IMR-90 (cell line): ENCODE results near the gene RGS9BP. TPM values are rescaled to one million over a fixed set of nuclear protein-coding genes. Genes with fewer than 3 reads are reported as not detected.
"Not testable (repeated sequence)": the region's sequence is repeated elsewhere in the genome, so short reads cannot be mapped to it uniquely, and the experiment has no call there.

Experiments used
- ATAC-seq: fragments of 200-7000 bp; cut with Tn5 transposase; 2 replicates; pipeline ENCODE4 v1.9.1; 2020; ENCODE audit warnings: low read depth, mild to moderate bottlenecking, moderate library complexity
- BruUV-seq: library from RNA; stranded (reverse); fragments of 400-500 nt; replicated peaks from 2 replicates; lab custom pipeline; 2021; lab: Mats Ljungman, UMichigan
- CTCF ChIA-PET: fragments of 300-600 bp; formaldehyde crosslinking; extraction: SDS; loops from one replicate; lab custom pipeline; 2021; ENCODE audit warnings: antibody characterized with exemption; lab: Yijun Ruan, JAX
- POLR2A ChIA-PET: fragments of 300-600 bp; sonication (Branson Sonifier 250); formaldehyde crosslinking; loops from one replicate; lab custom pipeline; 2022; ENCODE audit warnings: antibody characterized with exemption; ENCODE audit not compliant: unreplicated experiment; lab: Charles Lee
- DNase-seq: peaks from one replicate; pipeline ENCODE4 v3.0.0; 2013
- H2AFZ ChIP-seq: replicated peaks from 2 replicates; pipeline ENCODE3; 2013; ENCODE audit warnings: low read length, mild to moderate bottlenecking; ENCODE audit not compliant: poor library complexity
- H2AK5ac ChIP-seq: 2 replicates; pipeline ENCODE4 v1.6.1; 2013; ENCODE audit warnings: low read depth, low read length, inconsistent platforms
- H2AK9ac ChIP-seq: replicated peaks from 2 replicates; pipeline ENCODE3; 2013; ENCODE audit warnings: mild to moderate bottlenecking, low read depth, low read length, moderate library complexity; ENCODE audit not compliant: poor library complexity
- H2BK120ac ChIP-seq: 2 replicates; pipeline ENCODE4 v1.6.1; 2013; ENCODE audit warnings: low read depth, low read length, inconsistent platforms
- H2BK15ac ChIP-seq: 3 replicates; pipeline ENCODE4 v1.6.1; 2013; ENCODE audit warnings: low read depth, low read length, inconsistent platforms
- H2BK20ac ChIP-seq: 2 replicates; pipeline ENCODE4 v1.6.1; 2013; ENCODE audit warnings: low read depth, mild to moderate bottlenecking, inconsistent platforms, low read length, moderate library complexity
- H2BK5ac ChIP-seq: 2 replicates; pipeline ENCODE4 v1.6.1; 2013; ENCODE audit warnings: mild to moderate bottlenecking, low read depth, low read length, inconsistent platforms; ENCODE audit not compliant: poor library complexity, severe bottlenecking
- H3K14ac ChIP-seq: replicated peaks from 2 replicates; pipeline ENCODE4 v1.6.1; 2013; ENCODE audit warnings: low read depth, low read length, inconsistent platforms
- H3K18ac ChIP-seq: 2 replicates; pipeline ENCODE4 v1.6.1; 2013; ENCODE audit warnings: low read depth, low read length, control low read depth
- H3K23ac ChIP-seq: 2 replicates; pipeline ENCODE4 v1.6.1; 2013; ENCODE audit warnings: low read depth, low read length, inconsistent platforms
- H3K27ac ChIP-seq: 2 replicates; pipeline ENCODE4 v1.5.1; 2013; ENCODE audit warnings: mild to moderate bottlenecking, control low read depth, low read length; ENCODE audit not compliant: insufficient read depth
- H3K27me3 ChIP-seq: 2 replicates; pipeline ENCODE4 v1.6.1; 2013; ENCODE audit warnings: low read length; ENCODE audit not compliant: control insufficient read depth, insufficient read depth
- H3K36me3 ChIP-seq: 2 replicates; pipeline ENCODE4 v1.6.1; 2013; ENCODE audit warnings: low read length, mixed read lengths; ENCODE audit not compliant: control insufficient read depth, insufficient read depth
- H3K4ac ChIP-seq: 2 replicates; pipeline ENCODE4 v1.6.1; 2013; ENCODE audit warnings: low read depth, low read length, inconsistent platforms
- H3K4me1 ChIP-seq: 2 replicates; pipeline ENCODE4 v1.6.1; 2013; ENCODE audit warnings: low read length, mixed read lengths; ENCODE audit not compliant: control insufficient read depth, insufficient read depth
- H3K4me2 ChIP-seq: 2 replicates; pipeline ENCODE4 v1.6.1; 2013; ENCODE audit warnings: low read depth, mild to moderate bottlenecking, control low read depth, low read length, moderate library complexity
- H3K4me3 ChIP-seq: 2 replicates; pipeline ENCODE4 v1.5.1; 2013; ENCODE audit warnings: low read depth, mild to moderate bottlenecking, control low read depth, low read length, moderate library complexity; ENCODE audit not compliant: insufficient read depth
- H3K56ac ChIP-seq: 2 replicates; pipeline ENCODE4 v1.6.1; 2013; ENCODE audit warnings: low read length, inconsistent platforms; ENCODE audit not compliant: insufficient read depth; ENCODE audit errors: extremely low read depth
- H3K79me1 ChIP-seq, 2 experiments: 2 replicates each; pipeline ENCODE4 v1.6.1; 2013; ENCODE audit warnings: low read length in 2 of 2, inconsistent platforms in 1 of 2, low read depth in 1 of 2
- H3K9ac ChIP-seq: 2 replicates; pipeline ENCODE4 v1.6.1; 2013; ENCODE audit warnings: low read depth, low read length, control low read depth
- H3K9me1 ChIP-seq: 2 replicates; pipeline ENCODE4 v1.6.1; 2013; ENCODE audit warnings: low read length, inconsistent platforms; ENCODE audit not compliant: insufficient read depth
- H3K9me3 ChIP-seq: 2 replicates; pipeline ENCODE4 v1.6.1; 2013; ENCODE audit warnings: low read length; ENCODE audit not compliant: control insufficient read depth, insufficient read depth
- H4K20me1 ChIP-seq: 2 replicates; pipeline ENCODE4 v1.6.1; 2013; ENCODE audit warnings: low read length, inconsistent platforms; ENCODE audit not compliant: insufficient read depth
- H4K5ac ChIP-seq: 2 replicates; pipeline ENCODE4 v1.6.1; 2013; ENCODE audit warnings: mild to moderate bottlenecking, low read depth, low read length, control low read depth
- H4K8ac ChIP-seq, 2 experiments: 2 replicates each; pipeline ENCODE4 v1.6.1; 2013; ENCODE audit warnings: low read depth in 2 of 2, low read length in 2 of 2, control low read depth in 1 of 2, inconsistent platforms in 1 of 2
- H4K91ac ChIP-seq: 2 replicates; pipeline ENCODE4 v1.6.1; 2013; ENCODE audit warnings: low read depth, low read length, inconsistent platforms; ENCODE audit not compliant: insufficient read depth
- WGBS, 2 experiments: methylation state at CpG; one replicate each; pipeline versions ENCODE4 v1.1.5 to v1.1.7; 2013; ENCODE audit warnings: missing lambda C conversion rate in 2 of 2; ENCODE audit not compliant: insufficient read length in 1 of 2; ENCODE audit errors: extremely low coverage in 2 of 2; 5-methylcytosine and 5-hydroxymethylcytosine counted together
- dilution Hi-C: fragments of 300-500 bp; cut with HindIII; formaldehyde crosslinking; loops from one replicate; pipeline ENCODE4 v1.14.3; 2018; ENCODE audit warnings: low sequenced_read_pairs; ENCODE audit not compliant: unreplicated experiment
- in situ Hi-C: fragments of 300-500 bp; cut with MboI; formaldehyde crosslinking; loops from 3 replicates; pipeline ENCODE4 v1.14.3; 2019; ENCODE audit warnings: low sequenced_read_pairs, inconsistent platforms, mixed read lengths
- intact Hi-C: fragments of 100-400 bp; cut with micrococcal nuclease; formaldehyde crosslinking; loops from 2 replicates; pipeline ENCODE4 v1.10.0; 2022
- polyA plus RNA-seq, 3 experiments: library from polyadenylated mRNA; depleted of rRNA; stranded (reverse); fragments of >200 nt; gene quantifications; 2 replicates each; pipeline ENCODE4 v1.2.3, GENCODE V29; 2012; ENCODE audit warnings: low replicate concordance in 1 of 3
- total RNA-seq: library from RNA; depleted of rRNA; stranded (reverse); fragments of >200 nt; gene quantifications from 2 replicates; pipeline ENCODE4 v1.2.3, GENCODE V29; 2012

The RGS9BP gene
- total and polyA plus RNA-seq, 2 of the 4 experiments (the other 2 are of a cell fraction): 0.03 to 0.18 TPM

- H2AK9ac ChIP-seq, H2AK5ac ChIP-seq, H4K5ac ChIP-seq, H3K4me3 ChIP-seq, ATAC-seq, H4K20me1 ChIP-seq, H3K36me3 ChIP-seq, in situ Hi-C loops, H3K18ac ChIP-seq, H2BK15ac ChIP-seq, CTCF ChIA-PET, H2BK120ac ChIP-seq, H4K8ac ChIP-seq, H3K23ac ChIP-seq, H4K91ac ChIP-seq, H3K9ac ChIP-seq, H2BK20ac ChIP-seq, POLR2A ChIA-PET, H3K9me3 ChIP-seq, H3K4me1 ChIP-seq, H3K27me3 ChIP-seq, H3K14ac ChIP-seq, H2AFZ ChIP-seq, dilution Hi-C loops, H3K9me1 ChIP-seq, H3K4ac ChIP-seq, BruUV-seq, H3K56ac ChIP-seq, H2BK5ac ChIP-seq, H3K27ac ChIP-seq, DNase-seq: not testable (repeated sequence)
- intact Hi-C loops: loop anchor here (5.0 kb wide), 1 partner anchor 279 kb away; the partner anchor contains the start of genes CEP89 and FAAP24
- Histone ChIP-seq H3K79me1 (peaks cover 10 to 37% of the 10 kb centered on the region in 2 experiments), H3K4me2 (peak overlapping the region; percentile 89)
- 100% methylated on average over 2 of the region's 20 CpGs; no CpG with 5 or more reads in 1 of the 2 experiments for WGBS, 2 experiments
Measured at GRCh38 chr19:32693151-32694108, 17.8 kb downstream of the RGS9BP start.

- H2BK15ac ChIP-seq, H3K56ac ChIP-seq, H4K5ac ChIP-seq, H3K23ac ChIP-seq, BruUV-seq, H3K18ac ChIP-seq, DNase-seq, CTCF ChIA-PET, H3K4me1 ChIP-seq, H3K14ac ChIP-seq, H4K20me1 ChIP-seq, H3K9me3 ChIP-seq, H2AK5ac ChIP-seq, in situ Hi-C loops, H3K4ac ChIP-seq, H2AK9ac ChIP-seq, H2BK5ac ChIP-seq, H4K8ac ChIP-seq, H2AFZ ChIP-seq, H3K27ac ChIP-seq, H3K27me3 ChIP-seq, H2BK120ac ChIP-seq, dilution Hi-C loops, H3K4me3 ChIP-seq, H3K4me2 ChIP-seq, POLR2A ChIA-PET, H2BK20ac ChIP-seq, H3K9me1 ChIP-seq, H4K91ac ChIP-seq, H3K9ac ChIP-seq, ATAC-seq: not testable (repeated sequence)
- H3K36me3 ChIP-seq: peaks cover 10% of the 10 kb centered on the region; the same call in 1 of the 2 replicates
- intact Hi-C loops: loop anchor here (5.0 kb wide), 1 partner anchor 278 kb away; the partner anchor contains the start of genes CEP89 and FAAP24
- no CpG with 5 or more reads among the region's 2 CpGs for WGBS, 2 experiments
- peaks cover 10 to 37% of the 10 kb centered on the region in 2 experiments for H3K79me1 ChIP-seq
Measured at GRCh38 chr19:32694316-32694715, 18.7 kb downstream of the RGS9BP start.
